Measurements from ENCODE around the gene ZCCHC24. TPM values are rescaled to one million over a fixed set of nuclear protein-coding genes. Genes with fewer than 3 reads are reported as not detected.

Gene ZCCHC24
- total RNA-seq, 2 donors from 2014 or later, result 0.43 to 0.74 TPM

DNA sequence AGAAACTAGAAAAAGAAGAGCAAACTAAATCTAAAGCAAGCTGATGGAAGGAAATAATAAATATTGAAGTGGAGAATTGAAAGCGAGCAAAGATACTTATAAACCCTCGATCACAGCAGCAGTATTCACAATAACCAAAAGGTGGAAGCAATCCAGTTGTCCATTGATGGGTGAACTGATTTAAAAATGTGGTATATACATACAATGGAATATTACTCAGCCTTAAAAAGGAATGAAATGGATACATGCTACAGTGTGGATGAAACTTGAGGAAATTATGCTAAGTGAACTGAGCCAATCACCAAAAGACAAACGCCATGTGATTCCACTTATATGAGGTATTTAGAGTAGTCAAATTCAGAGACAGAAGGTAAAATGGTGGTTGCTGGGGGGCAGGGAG lies 17.5 kb downstream of the ZCCHC24 start:
- ATAC-seq, result no peak
- H3K27ac Mint-ChIP-seq, result no peak overlapping the region
- DNase-seq (ENCODE audit: low spot score in 2 of 2), result no peak
- peaks cover 0 to 5% of the 10 kb centered on the region in 2 donors for H3K9me3 Mint-ChIP-seq
- no peaks in the 10 kb centered on the region for H3K36me3 Mint-ChIP-seq

DNA sequence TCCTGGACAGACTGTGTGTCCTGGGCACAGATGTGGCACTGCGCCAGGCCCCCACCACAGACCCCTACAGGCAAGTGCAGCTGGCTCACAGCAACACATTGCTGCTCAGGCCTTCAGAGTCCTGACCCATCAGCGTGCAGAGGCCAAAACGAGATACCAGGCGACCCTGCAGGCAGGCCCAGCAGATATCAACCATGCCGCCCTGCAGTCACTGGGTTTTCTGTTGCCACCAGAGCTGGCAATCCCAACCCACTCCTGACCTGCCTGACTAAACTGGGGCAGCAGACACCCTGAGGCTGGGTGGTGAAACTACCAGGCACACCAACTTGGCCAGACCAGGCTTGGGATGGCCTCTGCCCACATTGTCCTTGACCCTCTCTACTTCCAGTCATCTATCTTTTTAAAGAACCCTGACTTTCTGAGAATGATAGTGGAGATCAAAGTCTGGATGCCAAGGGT lies 20.3 kb downstream of the ZCCHC24 start:
- H3K27ac Mint-ChIP-seq, result no peak overlapping the region
- H3K9me3 Mint-ChIP-seq, result peaks cover 0 to 5% of the 10 kb centered on the region in 2 donors
- DNase-seq (ENCODE audit: low spot score in 2 of 2), result no peak
- H3K36me3 Mint-ChIP-seq, result no peaks in the 10 kb centered on the region
- ATAC-seq, result no peak

DNA sequence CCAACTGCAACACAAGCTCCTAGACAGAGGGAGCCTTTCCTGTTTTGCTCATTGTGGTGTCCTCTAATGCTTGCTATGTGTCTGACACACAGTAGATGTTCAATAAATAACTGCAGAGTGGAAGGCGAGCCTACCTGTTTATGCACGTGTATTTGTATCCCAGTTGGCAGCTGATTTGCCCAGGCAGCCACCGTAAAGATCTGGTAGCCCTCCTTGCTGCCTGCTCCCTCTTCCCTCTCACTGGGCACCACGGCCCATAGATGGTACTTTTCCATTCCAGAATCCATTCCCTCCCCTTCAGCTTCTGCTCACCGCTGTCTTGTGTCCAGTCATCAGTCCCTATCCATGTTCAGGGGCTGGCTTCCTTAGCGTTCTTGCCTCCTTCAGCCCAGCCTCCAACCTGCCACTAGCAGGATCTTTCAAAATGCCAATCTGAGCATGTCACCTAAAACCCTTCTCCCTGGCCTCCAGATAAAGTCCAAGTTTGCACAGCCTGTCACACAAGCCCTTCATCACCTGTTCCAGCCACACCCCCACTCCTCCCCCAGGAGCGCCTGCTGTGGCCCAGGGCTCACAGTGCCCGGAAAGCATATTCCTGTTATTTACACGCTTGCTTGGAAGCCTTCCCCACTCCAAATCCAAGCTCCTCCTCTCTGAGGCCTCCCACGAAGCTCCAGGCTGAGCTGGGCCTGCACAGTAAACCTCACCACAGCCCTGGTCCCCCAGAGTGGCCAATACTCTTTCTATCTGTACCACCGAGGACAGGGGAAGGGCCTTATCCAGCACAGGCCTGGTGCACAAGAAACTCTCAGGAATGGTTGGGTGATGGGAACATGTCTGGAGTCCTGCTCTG lies 21.0 kb downstream of the ZCCHC24 start:
- no peak for ATAC-seq

DNA sequence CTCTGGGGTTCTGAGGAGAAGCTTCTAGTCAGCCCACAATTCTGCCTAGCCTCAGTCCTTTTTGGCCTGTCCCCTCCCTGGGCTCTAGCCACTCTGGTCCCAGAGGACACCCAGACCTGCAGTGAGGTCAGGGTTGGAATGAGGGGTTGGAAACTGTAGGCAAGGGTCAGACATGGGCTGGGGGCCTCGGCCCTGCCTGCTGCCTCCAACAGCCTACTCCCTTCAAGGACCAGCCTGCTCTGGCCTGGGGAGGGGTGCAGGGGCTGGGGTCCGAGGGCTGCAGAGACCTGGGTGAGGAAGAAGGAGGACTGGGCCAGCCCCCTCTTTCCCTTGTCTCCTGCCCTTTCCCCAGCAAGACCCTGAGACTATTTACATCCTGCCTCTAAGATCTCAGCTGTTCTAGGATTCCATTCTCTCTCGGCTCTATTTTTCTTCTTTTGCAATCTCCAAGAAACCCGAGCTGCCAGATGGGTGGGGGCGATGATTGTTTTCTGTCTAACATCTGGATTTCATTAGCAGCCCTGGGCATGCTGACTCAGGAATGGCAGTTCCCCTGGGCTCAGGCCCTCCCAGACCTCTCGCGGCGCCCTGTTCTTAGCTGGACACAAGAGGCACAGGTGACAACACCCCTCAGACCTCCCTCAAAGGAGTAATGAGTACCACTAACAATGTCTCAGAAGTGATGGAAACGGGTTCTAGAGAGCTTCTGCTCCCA lies 23.1 kb downstream of the ZCCHC24 start:
- no peak for ATAC-seq
- no peak overlapping the region for H3K27ac Mint-ChIP-seq

More for the DNA sequence above, 21.0 kb downstream of the ZCCHC24 start:
- no peak for DNase-seq (ENCODE audit: low spot score in 2 of 2)
- H3K36me3 Mint-ChIP-seq, result no peaks in the 10 kb centered on the region
- peak overlapping the region in 1 of 2 donors; percentile 4 for H3K27ac Mint-ChIP-seq
- H3K9me3 Mint-ChIP-seq, result peaks cover 0 to 5% of the 10 kb centered on the region in 2 donors

DNA sequence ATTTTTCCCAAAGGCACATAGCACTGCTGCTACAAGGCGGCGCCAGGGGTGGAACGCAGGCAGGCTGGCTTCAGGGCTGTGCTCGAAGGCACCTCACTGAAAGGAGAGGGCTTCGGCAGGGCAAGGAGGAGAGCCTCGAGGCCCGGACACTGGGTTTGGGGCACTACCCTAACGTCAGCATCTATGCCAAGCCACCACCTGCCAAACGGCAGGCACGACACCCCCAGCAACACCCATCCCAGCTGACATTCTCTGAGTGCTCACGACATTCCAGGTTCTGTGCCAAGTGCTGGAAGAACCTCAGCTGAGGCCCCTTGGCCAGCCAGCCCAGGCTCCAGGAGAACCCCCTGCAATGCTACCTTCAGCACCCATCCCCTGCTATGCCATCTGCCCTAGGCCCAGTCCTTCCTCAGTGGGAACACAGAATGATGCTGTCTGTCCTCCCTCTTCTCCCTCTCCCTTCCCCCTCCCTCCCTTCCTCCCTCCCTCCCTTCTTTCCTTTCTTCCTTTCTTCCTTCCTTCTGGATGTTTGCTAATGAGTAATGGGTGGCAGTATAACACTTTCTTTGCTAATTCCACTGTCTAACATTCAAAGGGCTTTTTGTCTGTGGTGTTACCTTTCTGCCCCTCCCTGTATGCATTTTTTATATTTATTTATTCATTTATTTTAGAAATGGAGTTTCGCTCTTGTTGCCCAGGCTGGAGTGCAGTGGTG lies 24.3 kb downstream of the ZCCHC24 start:
- DNase-seq (ENCODE audit: low spot score in 2 of 2), result no peak
- ATAC-seq, result no peak
- H3K27ac Mint-ChIP-seq, result no peak overlapping the region

More for the DNA sequence above, 23.1 kb downstream of the ZCCHC24 start:
- Mint-ChIP-seq H3K9me3 (no peaks in the 10 kb centered on the region), H3K36me3 (no peaks in the 10 kb centered on the region)
- no peak for DNase-seq (ENCODE audit: low spot score in 2 of 2)

DNA sequence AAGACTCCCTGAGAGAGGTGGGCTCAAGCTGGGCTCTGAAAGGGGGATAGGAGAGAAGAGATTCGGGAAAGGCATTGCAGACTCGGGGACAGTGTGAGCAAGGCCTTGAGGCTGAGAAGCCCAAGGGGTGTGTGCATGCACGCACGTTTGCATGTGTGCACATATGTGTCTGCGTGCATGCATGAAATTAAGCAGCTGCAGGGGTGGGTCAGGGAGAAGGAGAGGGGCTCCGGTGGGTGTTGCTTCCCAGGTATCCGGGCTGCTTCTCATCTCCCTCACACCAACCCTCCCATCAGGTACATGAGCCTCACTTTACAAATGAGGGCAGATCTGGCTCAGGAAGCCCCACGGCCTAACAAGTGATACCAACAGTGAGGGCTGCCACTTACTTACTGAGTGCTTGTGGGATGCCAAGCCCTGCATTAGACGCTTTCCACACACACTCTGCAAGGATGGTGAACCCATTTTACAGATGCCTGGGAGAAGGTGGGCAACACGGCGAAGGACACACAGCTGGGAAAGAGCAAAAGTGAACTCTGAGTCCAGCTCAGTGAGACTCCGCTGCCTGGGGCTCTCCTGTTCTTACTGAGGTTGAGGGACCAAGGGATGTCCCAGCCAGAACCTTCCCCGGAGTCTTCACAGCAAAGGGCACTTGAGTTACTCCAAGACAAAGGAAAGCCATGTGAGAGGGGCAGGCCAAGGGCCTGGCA lies 26.4 kb downstream of the ZCCHC24 start:
- no peaks in the 10 kb centered on the region for H3K36me3 Mint-ChIP-seq
- peak overlapping the region in 1 of 2 donors; percentile 5 for H3K27ac Mint-ChIP-seq
- DNase-seq (ENCODE audit: low spot score in 2 of 2) (no peak), ATAC-seq (no peak)
- no peaks in the 10 kb centered on the region for H3K9me3 Mint-ChIP-seq

More for the DNA sequence above, 24.3 kb downstream of the ZCCHC24 start:
- H3K36me3 Mint-ChIP-seq, result no peaks in the 10 kb centered on the region
- H3K9me3 Mint-ChIP-seq, result no peaks in the 10 kb centered on the region

DNA sequence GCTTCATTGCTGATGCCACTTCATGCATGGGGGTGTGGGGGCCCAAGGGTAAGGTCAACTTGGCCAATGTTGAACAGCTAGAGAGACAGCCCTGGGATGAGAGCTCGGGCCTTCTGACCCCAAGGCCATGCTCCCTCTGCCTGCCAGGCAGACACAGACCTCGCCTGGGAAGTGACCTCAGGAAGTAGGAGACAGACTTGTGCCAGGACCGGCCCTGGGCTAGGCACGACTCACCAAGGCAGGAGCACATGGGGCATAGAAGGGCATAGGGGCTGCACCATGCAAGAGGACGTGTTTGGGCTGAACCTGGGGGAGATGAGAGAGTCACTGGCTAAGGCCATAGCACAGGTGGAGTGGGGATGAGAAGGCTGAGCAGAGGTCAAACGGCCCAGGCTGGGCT lies 27.1 kb downstream of the ZCCHC24 start:
- ATAC-seq (no peak), DNase-seq (ENCODE audit: low spot score in 2 of 2) (no peak)
- no peaks in the 10 kb centered on the region for H3K36me3 Mint-ChIP-seq
- peak overlapping the region; percentile 46 to 73 for H3K27ac Mint-ChIP-seq
- H3K9me3 Mint-ChIP-seq, result no peaks in the 10 kb centered on the region

DNA sequence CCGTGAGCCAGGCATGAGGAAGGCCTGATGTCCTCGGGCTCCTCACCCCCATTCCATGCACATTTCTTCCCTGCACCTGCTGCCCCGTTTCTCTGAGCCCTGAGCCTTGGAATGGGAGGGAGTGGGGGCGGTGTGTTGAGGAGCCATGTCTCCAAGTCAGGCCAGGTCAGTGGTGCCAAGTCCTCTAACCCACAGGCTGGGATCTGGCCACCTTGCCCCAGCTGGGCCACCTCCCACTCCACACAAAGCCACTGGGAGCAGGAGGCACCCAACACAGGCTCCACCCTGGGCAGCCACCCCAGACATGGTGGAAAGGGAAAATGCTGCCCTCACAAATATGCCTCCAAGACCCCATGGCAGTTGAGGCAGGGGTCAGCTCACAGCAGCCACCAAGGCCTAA lies 27.7 kb downstream of the ZCCHC24 start:
- no peak for DNase-seq (ENCODE audit: low spot score in 2 of 2)
- ATAC-seq, result no peak
- H3K27ac Mint-ChIP-seq, result no peak overlapping the region
- no peaks in the 10 kb centered on the region for H3K36me3 Mint-ChIP-seq
- H3K9me3 Mint-ChIP-seq, result no peaks in the 10 kb centered on the region

DNA sequence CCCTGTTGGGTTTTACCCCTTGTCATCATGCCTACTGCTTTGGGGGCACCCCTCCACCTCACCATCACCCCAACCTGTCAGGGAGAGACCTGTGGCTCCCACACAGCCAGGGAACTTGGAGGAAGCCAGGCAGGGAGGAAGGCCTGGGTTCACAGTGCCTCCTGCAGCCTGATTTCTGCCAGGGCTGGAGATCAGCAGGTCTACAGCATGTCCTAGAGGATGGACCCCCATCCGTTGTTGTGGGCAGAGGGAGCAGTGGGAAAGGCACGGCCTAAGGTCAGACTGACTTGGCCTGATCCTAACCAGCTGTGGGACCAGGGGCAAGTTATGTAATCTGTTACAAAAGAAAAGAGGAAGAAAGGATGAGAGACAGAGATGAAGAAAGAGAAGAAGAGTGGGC lies 28.2 kb downstream of the ZCCHC24 start:
- peak overlapping the region in 1 of 2 donors; percentile 62 for H3K27ac Mint-ChIP-seq
- no peaks in the 10 kb centered on the region for H3K9me3 Mint-ChIP-seq
- no peaks in the 10 kb centered on the region for H3K36me3 Mint-ChIP-seq
- DNase-seq (ENCODE audit: low spot score in 2 of 2) (no peak), ATAC-seq (no peak)

DNA sequence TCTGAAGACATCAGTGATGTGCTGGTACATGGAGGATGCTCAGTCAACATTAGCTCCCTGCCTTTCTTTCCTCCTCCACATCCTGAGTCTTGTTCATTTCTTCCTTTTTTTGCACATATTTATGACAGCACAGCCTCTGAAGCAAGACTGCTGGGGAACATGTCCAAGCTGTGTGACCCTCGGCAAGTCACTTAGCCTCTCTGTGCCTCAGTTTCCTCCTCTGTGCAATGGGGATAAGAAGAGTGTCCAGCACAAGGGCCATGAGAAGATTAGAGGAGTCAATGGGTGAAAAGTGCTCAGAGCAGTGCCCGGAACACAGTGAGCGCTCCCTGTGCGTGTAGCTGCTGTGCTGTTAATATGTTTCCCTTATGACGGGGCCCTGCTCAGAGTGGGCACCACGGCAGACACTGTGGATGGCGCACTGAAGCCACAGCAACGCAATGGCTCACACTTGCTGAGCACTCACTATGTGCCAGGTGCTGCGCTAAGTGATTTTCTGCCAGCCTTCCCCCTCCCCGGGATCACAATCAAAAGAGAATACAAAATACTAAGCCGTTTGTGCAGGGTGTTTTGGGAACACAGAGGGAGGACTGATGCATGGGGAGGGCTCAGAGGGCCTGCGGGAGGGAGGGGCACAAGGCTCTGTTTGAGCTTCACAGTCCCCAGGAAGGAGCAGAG lies 28.7 kb downstream of the ZCCHC24 start:
- H3K9me3 Mint-ChIP-seq, result no peaks in the 10 kb centered on the region
- no peak for DNase-seq (ENCODE audit: low spot score in 2 of 2)
- H3K36me3 Mint-ChIP-seq, result no peaks in the 10 kb centered on the region
- no peak overlapping the region for H3K27ac Mint-ChIP-seq
- ATAC-seq, result no peak

DNA sequence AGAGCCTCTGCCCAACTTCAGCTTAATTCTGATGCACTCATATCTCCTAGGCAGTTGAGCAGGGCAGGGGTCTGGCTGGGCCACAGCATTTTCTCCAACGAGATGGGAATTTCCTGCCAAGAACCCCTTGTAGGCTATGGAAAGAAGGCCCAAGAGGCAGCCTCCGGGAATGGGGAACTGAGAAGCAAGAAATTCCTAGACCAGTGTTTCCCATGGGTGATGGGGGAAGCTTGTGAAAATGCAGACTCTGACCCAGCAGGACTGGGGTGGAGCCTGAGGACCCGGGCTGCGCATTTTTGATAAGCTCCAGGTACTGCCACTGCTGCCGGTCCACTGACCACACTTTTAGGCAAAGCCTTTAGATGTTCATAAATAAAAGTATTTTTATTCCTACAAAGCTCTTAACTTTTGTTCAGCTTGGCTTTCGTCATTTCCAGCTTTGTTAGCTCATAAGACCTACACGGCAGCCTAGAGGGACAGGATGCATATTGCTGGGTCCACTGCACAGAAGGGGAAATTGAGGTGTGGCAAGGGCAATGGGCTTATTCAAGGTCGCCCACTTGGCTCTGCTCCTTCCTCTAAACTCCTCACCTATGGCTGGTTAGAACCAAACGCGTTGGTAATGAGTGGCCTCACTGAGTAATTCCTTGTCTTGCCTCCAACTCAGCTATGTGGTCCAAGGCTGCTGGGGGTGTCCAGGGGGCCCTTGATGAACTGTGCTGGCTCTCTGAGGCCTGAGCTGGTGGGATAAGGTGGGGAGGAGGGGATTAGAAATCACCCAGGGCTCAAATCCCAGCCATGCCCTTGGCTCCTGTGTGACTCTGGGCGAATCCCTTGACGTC lies 29.5 kb downstream of the ZCCHC24 start:
- no peaks in the 10 kb centered on the region for H3K36me3 Mint-ChIP-seq
- no peak for DNase-seq (ENCODE audit: low spot score in 2 of 2)
- no peak overlapping the region for H3K27ac Mint-ChIP-seq

DNA sequence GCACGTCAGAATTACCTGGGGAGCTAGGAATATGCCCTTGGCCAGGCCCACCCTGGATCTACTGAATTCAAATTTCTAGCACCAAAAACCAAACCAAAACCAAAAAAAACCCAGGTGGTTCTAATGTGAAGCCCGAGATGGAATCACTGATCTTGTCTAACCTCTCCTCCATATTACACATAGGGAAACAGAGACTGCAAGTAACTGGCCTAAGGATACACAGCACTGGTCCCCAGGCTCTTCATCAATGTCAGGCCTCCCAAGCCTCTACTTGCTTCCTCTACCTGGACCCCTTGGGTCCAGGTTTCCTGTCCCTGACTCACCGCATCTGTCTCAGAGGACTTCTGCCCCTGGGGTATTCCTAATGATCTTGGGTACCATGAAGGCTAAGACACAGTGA lies 30.7 kb downstream of the ZCCHC24 start:
- ATAC-seq, result no peak

More for the DNA sequence above, 29.5 kb downstream of the ZCCHC24 start:
- H3K9me3 Mint-ChIP-seq, result no peaks in the 10 kb centered on the region
- no peak for ATAC-seq

DNA sequence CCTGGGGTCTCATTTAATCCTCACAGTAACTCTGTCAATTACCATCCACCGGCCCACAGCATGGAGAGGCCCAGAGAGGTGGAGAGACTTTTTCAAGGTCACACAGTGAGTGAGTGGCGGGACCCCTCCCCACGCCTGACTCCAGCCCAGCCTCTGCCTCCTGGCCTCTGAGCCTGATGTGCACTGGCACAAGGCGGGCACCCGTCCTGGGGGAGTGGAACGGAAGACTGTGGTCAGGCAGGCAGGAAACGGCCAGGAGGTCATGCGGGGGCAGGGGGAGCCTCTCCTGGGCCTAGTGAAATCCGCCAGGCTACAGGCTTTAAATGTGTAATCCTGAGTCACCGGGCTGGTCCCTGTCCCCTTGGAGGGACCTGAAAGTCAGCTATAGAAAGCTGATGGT lies 32.2 kb downstream of the ZCCHC24 start:
- Mint-ChIP-seq H3K36me3 (no peaks in the 10 kb centered on the region), H3K27ac (no peak overlapping the region), H3K9me3 (no peaks in the 10 kb centered on the region)
- DNase-seq (ENCODE audit: low spot score in 2 of 2), result peak in 1 of 2 donors; percentile 58
- peak; percentile 26 to 82 for ATAC-seq

More for the DNA sequence above, 30.7 kb downstream of the ZCCHC24 start:
- H3K36me3 Mint-ChIP-seq, result no peaks in the 10 kb centered on the region
- no peak for DNase-seq (ENCODE audit: low spot score in 2 of 2)
- H3K9me3 Mint-ChIP-seq, result no peaks in the 10 kb centered on the region
- H3K27ac Mint-ChIP-seq, result no peak overlapping the region

DNA sequence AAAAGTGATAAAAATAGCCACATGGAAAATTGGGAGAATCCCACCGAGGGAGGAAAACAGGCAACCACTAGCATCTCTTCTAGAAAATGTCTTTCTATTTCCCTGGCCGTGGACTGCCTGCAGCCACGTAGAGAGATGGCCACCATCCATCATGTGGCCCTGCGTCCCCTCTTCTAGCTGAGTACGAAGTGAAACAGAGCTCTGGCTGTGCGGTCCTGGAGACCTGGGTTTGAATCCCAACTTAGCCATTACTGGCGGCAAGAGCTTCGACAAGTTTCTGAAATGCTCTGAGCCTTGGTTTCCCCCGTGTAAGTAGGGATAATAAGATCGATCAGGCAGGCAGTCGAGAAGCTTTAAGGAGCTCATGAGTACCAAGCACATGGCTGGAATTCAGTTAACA lies 32.9 kb downstream of the ZCCHC24 start:
- no peak for DNase-seq (ENCODE audit: low spot score in 2 of 2)
- Mint-ChIP-seq H3K27ac (no peak overlapping the region), H3K9me3 (no peaks in the 10 kb centered on the region), H3K36me3 (no peaks in the 10 kb centered on the region)
- no peak for ATAC-seq
